SK-N-MC (cell line): ENCODE results near the gene KCNMA1.

ENCODE experiments used
- DNase-seq: peaks from one replicate; pipeline ENCODE4 v3.0.0-alpha.2; 2011; ENCODE audit warnings: low read depth, low spot score
- H3K27ac ChIP-seq: fragments of 200-600 bp; sonication (generic); 2 replicates; pipeline ENCODE4 v1.5.1; 2016; ENCODE audit warnings: mixed run types
- H3K36me3 ChIP-seq: fragments of 200-600 bp; sonication (generic); 2 replicates; pipeline ENCODE4 v1.6.1; 2017; ENCODE audit warnings: antibody characterized with exemption, low read length, mixed read lengths; ENCODE audit not compliant: insufficient read depth
- H3K4me3 ChIP-seq: fragments of 200-600 bp; sonication (generic); 2 replicates; pipeline ENCODE4 v1.5.1; 2016
- H3K9ac ChIP-seq: fragments of 200-600 bp; sonication (generic); 2 replicates; pipeline ENCODE4 v1.8.0; 2017; ENCODE audit warnings: mixed run types, mixed read lengths; ENCODE audit not compliant: insufficient read length
- H3K9me3 ChIP-seq: fragments of 200-600 bp; sonication (generic); 2 replicates; pipeline ENCODE4 v1.6.1; 2017; ENCODE audit warnings: low read depth, mild to moderate bottlenecking, antibody characterized with exemption, low read length, moderate library complexity, mixed read lengths
- EZH2 ChIP-seq: fragments of 200-600 bp; sonication (generic); IDR thresholded peaks from one replicate; pipeline ENCODE4 v1.6.1; 2017; ENCODE audit warnings: antibody characterized with exemption
- FOXP2 ChIP-seq: optimal IDR thresholded peaks from 2 replicates; pipeline ENCODE3; 2011; ENCODE audit warnings: mild to moderate bottlenecking, moderate library complexity; ENCODE audit not compliant: insufficient read depth; ENCODE audit errors: extremely low read length, control extremely low read depth
- POLR2AphosphoS5 ChIP-seq: IDR thresholded peaks from 2 replicates; pipeline ENCODE4 v1.6.1; 2012; ENCODE audit warnings: mild to moderate bottlenecking, low read depth, low read length, borderline replicate concordance

The KCNMA1 gene

DNA sequence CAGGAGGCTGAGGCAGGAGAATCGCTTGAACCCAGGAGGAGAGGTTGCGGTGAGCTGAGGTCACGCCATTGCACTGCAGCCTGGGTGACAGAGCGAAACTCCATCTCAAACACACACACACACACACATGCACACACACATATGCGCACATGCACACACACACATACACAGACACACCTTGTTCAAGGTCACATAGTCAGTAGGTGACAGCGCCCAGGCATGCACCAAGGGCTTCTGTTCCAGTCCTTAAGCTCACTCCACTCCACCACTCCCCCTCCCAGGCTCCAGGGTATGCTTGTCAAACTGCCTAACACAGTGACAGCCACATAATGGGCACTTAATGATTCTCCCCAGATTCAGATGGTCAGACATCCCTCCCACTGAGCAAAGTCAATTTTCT lies 37.0 kb downstream of the KCNMA1 start:
- no peak for DNase-seq

DNA sequence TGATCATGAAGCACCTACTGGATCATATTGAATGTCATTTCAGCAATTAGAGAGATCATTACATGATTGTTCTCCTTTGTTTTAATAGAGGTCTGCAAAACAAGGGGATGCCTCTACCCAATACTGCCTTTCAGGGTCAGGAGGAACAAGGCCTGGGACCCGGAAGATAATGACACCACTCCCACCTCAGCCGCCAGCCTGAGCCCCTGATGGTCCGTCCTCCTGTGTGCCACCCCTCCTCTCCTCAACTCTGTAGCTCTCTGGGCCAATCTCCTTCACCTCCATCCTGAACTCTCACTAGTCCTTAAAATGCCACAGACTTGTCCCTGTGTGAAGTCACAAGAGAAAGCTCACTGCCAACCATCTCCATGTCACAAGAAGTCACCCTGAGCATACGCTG lies 38.0 kb downstream of the KCNMA1 start:
- TF ChIP-seq POLR2AphosphoS5 = no peak
- no peak for TF ChIP-seq EZH2
- TF ChIP-seq FOXP2 = no peak

More for the DNA sequence above, 37.0 kb downstream of the KCNMA1 start:
- H3K4me3 ChIP-seq = no peak overlapping the region
- no peaks in the 10 kb centered on the region for H3K9me3 ChIP-seq
- no peaks in the 10 kb centered on the region for H3K36me3 ChIP-seq
- H3K27ac ChIP-seq = no peak overlapping the region
- no peak overlapping the region for H3K9ac ChIP-seq
- TF ChIP-seq FOXP2 (no peak), POLR2AphosphoS5 (no peak), EZH2 (no peak)

DNA sequence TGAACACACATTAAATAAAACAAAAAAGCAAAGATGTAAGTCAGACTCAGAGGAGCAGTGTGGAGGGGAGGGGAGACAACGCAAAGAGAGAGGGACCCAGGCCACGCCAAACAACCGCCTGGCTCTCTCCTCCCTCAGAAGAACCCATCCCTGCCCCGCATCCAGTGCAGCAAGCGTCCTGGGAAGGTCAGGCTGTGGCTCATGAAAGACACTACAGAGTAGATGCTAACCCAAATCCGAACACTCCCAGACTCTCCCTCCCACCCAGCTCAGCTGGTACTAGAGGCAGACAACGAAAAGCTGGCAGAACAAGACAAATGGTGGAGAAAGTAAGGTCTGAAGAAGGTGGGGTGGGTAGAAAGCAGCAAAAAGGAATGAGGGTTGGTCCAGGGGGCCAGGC lies 39.0 kb downstream of the KCNMA1 start:
- DNase-seq = no peak

More for the DNA sequence above, 38.0 kb downstream of the KCNMA1 start:
- no peaks in the 10 kb centered on the region for H3K36me3 ChIP-seq
- H3K9me3 ChIP-seq = no peaks in the 10 kb centered on the region
- no peak overlapping the region for H3K27ac ChIP-seq
- DNase-seq = no peak
- no peak overlapping the region for H3K9ac ChIP-seq
- H3K4me3 ChIP-seq = no peak overlapping the region

DNA sequence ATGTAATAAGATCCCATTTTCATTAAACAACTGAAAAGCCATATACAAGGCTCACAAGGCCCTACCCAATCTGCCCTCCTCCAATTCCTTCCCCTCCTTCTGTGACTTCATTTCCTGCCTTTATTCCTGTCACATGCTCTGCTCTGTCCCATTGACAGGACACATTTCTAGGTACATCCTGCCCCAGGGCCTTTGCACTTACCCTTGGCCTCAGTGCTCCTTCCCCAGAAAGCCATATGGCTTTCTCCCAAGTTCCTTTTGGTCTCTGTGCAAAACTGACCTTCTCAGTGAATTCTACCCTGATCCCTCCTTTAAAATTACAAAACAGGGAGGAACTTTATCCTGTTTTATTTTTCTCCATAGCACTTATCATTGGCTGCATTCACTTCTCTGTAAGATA lies 40.0 kb downstream of the KCNMA1 start:
- TF ChIP-seq FOXP2 = no peak
- no peak for TF ChIP-seq POLR2AphosphoS5
- TF ChIP-seq EZH2 = no peak
- no peaks in the 10 kb centered on the region for H3K9me3 ChIP-seq
- H3K27ac ChIP-seq = no peak overlapping the region
- no peaks in the 10 kb centered on the region for H3K36me3 ChIP-seq
- DNase-seq = no peak
- no peak overlapping the region for H3K4me3 ChIP-seq
- no peak overlapping the region for H3K9ac ChIP-seq

More for the DNA sequence above, 39.0 kb downstream of the KCNMA1 start:
- H3K27ac ChIP-seq = no peak overlapping the region
- no peak overlapping the region for H3K4me3 ChIP-seq
- H3K36me3 ChIP-seq = no peaks in the 10 kb centered on the region
- no peaks in the 10 kb centered on the region for H3K9me3 ChIP-seq
- TF ChIP-seq FOXP2 (no peak), POLR2AphosphoS5 (no peak), EZH2 (no peak)
- H3K9ac ChIP-seq = no peak overlapping the region

DNA sequence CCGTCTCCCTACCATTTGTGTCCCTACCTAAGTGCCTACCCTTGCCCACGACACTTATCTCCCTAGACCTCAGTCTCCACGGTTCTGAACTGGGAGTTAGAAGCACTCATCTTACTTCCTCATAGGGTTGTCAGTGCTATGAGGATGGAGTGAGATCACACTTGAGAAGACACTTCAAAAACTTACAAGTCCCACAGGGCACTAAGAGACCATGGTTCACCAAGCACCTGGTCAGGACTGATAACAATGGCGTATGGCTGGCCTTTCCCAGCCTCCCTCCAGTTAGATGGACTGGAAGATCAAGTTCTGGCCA lies 43.2 kb downstream of the KCNMA1 start:
- H3K27ac ChIP-seq = no peak overlapping the region
- TF ChIP-seq FOXP2 (no peak), EZH2 (no peak), POLR2AphosphoS5 (no peak)
- no peaks in the 10 kb centered on the region for H3K36me3 ChIP-seq
- no peak overlapping the region for H3K4me3 ChIP-seq
- no peaks in the 10 kb centered on the region for H3K9me3 ChIP-seq
- H3K9ac ChIP-seq = no peak overlapping the region
- no peak for DNase-seq

DNA sequence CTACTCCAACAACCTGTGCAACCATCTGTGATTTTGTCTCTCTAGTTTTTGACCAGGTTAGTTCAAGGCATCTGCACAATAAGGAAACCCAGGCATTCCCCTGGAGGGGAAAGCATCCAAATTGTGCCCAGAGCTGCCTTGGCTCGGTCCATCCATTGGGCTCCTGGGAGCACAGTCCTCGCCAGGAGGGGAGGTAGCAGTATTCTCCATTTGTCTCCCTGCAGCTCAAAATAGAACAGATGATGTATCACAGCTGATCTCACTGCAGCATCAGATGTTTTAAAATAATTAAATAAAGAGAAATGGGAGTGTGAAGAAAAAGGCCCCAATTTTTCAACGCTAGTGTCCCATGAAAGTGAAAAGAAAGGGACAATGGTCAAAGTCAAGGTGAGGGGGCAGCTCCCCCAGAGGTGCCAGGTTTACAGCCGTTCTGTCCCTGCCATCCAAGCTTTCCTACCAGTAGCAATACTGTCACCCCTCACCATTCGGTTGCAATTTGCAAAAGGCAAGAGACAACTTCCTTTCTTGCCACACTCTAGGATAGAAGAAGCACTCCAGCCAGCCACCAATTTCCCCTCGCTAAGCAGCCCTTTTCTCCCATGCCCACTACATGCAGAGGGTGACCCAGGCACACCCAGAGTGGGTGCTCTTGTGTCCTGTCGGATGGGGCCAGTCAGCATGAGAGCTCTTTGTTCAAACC lies 43.7 kb downstream of the KCNMA1 start:
- Histone ChIP-seq H3K9me3 (no peaks in the 10 kb centered on the region), H3K36me3 (no peaks in the 10 kb centered on the region), H3K27ac (no peak overlapping the region), H3K4me3 (no peak overlapping the region), H3K9ac (no peak overlapping the region)
- no peak for DNase-seq
- no peak for TF ChIP-seq POLR2AphosphoS5
- no peak for TF ChIP-seq FOXP2
- no peak for TF ChIP-seq EZH2

DNA sequence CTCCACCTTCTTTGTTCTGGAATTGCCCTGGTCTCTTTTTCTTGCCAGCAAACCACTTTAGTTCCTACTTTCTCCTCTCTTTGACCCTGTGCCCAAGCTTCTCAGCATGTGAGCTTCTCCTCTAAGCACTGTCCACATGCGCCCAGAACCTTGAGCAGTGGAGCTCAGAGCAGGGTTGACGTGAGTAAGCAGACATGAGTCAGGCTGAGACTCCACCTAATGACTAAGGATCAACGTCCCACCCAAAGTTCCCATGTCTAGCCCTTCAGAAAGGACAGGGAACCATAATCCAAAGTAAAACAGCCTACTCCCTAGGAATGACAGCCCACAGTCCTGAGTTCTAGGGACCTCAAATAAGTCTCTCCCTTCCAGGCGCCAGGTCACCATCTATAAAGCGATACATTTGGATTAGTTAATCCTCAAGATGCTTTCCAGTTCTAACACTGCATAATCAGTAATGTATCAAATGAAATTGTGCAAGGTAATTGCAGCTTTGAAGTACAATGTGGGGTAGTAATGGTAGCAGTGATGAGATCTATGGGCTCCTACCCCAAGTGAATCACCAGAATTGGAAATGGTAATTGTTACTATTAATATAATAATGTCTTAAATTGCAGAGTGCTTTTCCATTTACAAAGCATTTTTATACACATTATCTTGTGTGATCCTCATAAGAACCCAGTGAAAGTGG lies 44.5 kb downstream of the KCNMA1 start:
- Histone ChIP-seq H3K9ac (no peak overlapping the region), H3K9me3 (no peaks in the 10 kb centered on the region), H3K4me3 (no peak overlapping the region), H3K36me3 (no peaks in the 10 kb centered on the region), H3K27ac (no peak overlapping the region)
- no peak for DNase-seq
- no peak for TF ChIP-seq FOXP2
- TF ChIP-seq EZH2 = no peak
- no peak for TF ChIP-seq POLR2AphosphoS5

DNA sequence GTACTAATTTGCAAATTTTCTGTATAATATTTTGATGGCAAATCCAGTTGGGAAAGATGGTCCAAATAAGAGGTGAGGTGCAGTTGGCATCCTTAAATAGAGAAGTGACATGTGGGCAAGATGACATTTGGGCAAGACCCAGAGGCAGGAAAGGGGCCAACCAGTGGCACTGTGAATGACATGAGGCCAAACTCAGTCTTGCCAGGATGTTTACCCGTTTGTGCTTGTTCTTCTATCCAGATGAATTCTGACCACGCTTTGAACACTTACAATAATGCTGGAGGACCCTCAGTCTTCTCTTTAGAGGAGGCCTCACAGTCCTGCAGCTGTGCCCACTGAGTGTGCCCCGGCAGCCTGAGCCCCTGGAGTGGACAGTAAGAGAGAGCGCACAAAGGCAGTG lies 45.1 kb downstream of the KCNMA1 start:
- Histone ChIP-seq H3K36me3 (no peaks in the 10 kb centered on the region), H3K4me3 (no peak overlapping the region), H3K27ac (no peak overlapping the region), H3K9ac (no peak overlapping the region), H3K9me3 (no peaks in the 10 kb centered on the region)
- no peak for DNase-seq
- no peak for TF ChIP-seq EZH2
- TF ChIP-seq POLR2AphosphoS5 = no peak
- no peak for TF ChIP-seq FOXP2

DNA sequence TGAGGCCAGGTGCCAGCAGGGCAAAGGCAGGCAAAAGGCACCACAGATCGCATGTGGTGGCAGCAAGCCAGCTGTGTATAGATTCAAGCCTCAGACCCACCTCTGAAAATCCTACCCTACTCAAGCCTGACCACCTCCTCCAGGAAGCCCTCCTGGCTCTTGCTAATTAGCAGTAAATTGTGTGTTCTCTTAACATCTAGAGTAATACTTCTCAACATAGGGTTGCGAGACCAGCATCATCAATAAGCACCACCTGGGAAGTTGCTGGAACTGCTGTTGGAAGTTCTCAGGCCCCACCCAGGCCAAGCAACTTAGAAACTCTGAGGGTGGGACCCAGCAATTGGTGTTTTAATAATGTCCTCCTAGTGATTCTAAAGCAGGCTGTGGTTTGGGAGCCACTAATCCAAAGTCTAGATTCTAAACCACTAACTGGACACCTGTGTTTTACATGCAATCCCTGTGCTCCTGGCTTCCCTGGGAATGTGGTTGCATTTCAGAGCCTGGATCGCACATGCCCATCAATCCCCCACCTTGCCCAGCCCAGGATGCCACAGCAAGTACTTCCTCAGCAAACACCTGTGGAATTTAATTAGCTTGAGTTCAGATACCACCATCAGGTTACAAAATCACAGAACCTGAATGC lies 46.2 kb downstream of the KCNMA1 start:
- no peak for DNase-seq

More for the DNA sequence above, 46.2 kb downstream of the KCNMA1 start:
- H3K9me3 ChIP-seq = no peaks in the 10 kb centered on the region
- no peaks in the 10 kb centered on the region for H3K36me3 ChIP-seq
- no peak overlapping the region for H3K4me3 ChIP-seq
- TF ChIP-seq FOXP2 = no peak
- no peak for TF ChIP-seq EZH2
- TF ChIP-seq POLR2AphosphoS5 = no peak
- H3K9ac ChIP-seq = no peak overlapping the region
- H3K27ac ChIP-seq = no peak overlapping the region
